Large intestine (tissue), 3 donors: Measurements from ENCODE around the gene MYO7A. TPM values are rescaled to one million over a fixed set of nuclear protein-coding genes. Genes with fewer than 3 reads are reported as not detected.

Experiments used
- DNase-seq, 2 donors: peaks; one replicate each; pipeline versions ENCODE4 v3.0.0 to v3.0.0-alpha.2; 2013
- H3K27ac ChIP-seq: one replicate; pipeline ENCODE4 v1.5.1; 2013; ENCODE audit warnings: low read length
- H3K27me3 ChIP-seq: 2 replicates; pipeline ENCODE4 v1.6.1; 2013; ENCODE audit warnings: low read length; ENCODE audit not compliant: control insufficient read depth, insufficient read depth
- H3K36me3 ChIP-seq: 2 replicates; pipeline ENCODE4 v1.6.1; 2013; ENCODE audit warnings: low read length; ENCODE audit not compliant: control insufficient read depth, insufficient read depth
- H3K4me1 ChIP-seq: one replicate; pipeline ENCODE4 v1.6.1; 2013; ENCODE audit warnings: low read length; ENCODE audit not compliant: control insufficient read depth, insufficient read depth
- H3K4me3 ChIP-seq: one replicate; pipeline ENCODE4 v1.5.1; 2013; ENCODE audit warnings: low read length
- H3K9me3 ChIP-seq: one replicate; pipeline ENCODE4 v1.6.1; 2013; ENCODE audit warnings: mild to moderate bottlenecking, low read depth, low read length, moderate library complexity; ENCODE audit not compliant: control insufficient read depth
- WGBS: methylation state at CpG from one replicate; pipeline ENCODE4 v1.1.5; 2013; ENCODE audit warnings: low lambda C conversion rate; ENCODE audit not compliant: insufficient coverage; 5-methylcytosine and 5-hydroxymethylcytosine counted together
- polyA plus RNA-seq: library from polyadenylated mRNA; unstranded; fragments of 120-200 nt; gene quantifications from one replicate; pipeline ENCODE4 v1.2.1, GENCODE V29; 2013

The MYO7A gene
- polyA plus RNA-seq, 1 donor = 68.4 TPM

DNA sequence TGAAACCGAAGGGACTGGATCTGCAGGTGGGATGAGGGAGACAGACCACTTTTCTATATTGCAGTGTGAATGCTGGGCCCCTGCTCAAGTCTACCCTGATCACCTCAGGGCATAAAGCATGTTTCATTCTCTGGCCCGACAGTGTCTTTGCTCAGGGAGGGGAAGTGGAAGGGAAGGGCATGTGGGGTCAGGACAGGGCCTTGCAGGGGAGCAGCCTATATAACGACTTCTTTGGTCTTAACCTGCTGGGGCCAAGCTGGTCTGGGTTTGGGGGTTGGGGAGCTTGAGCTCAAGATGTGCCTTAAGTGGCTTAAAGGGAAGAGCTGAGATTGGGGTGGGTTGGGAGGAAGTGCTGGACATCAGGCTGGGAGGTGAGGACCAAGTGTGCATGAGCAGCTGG, 87.1 kb downstream of the MYO7A start:
- Histone ChIP-seq H3K4me3 (no peak overlapping the region), H3K36me3 (peaks cover 56% of the 10 kb centered on the region), H3K27me3 (no peaks in the 10 kb centered on the region), H3K4me1 (no peaks in the 10 kb centered on the region), H3K9me3 (no peaks in the 10 kb centered on the region), H3K27ac (no peak overlapping the region)
- WGBS = no CpG with 5 or more reads among the region's 3 CpGs
- DNase-seq = no peak

DNA sequence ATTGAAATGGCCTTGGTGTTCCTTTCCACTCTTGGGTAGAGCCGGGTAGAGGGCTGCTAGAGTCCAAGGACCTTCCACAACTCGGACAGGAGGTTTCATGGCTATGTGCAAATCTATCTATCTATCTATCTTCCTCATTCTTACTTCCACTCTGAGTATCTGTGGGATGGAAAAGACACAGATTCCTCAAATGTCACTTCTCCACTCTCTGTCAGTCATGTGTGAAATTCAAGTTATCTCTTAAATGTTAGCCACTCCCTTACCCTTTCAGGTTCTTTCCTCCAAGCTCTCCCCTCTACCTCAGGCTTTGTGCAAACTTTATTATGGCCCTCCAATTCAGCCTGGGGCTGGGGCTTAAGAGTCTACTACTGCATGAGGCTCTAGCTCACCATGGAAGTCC, 89.1 kb downstream of the MYO7A start:
- H3K27ac ChIP-seq = no peak overlapping the region
- DNase-seq = no peak
- no peak overlapping the region for H3K4me3 ChIP-seq
- H3K27me3 ChIP-seq = no peaks in the 10 kb centered on the region
- WGBS = no CpG with 5 or more reads among the region's 2 CpGs
- peaks cover 38% of the 10 kb centered on the region for H3K36me3 ChIP-seq
- H3K4me1 ChIP-seq = no peaks in the 10 kb centered on the region
- H3K9me3 ChIP-seq = no peaks in the 10 kb centered on the region

DNA sequence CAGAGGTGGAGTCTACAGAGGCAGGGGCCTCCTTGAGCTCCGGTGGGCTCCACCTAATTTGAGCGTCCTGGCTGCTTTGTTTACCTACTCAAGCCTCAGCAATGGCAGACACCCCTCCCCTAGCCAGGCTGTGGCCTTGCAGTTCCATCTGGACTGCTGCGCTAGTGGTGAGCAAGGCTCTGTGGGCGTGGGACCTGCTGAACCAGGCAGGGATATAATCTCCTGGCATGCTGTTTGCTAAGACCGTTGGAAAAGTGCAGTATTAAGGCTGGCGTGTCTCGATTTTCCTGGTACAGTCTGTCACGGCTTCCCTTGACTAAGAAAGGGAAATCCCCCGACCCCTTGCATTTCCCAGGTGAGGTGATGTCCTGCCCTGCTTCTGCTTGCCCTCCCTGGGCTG, 95.8 kb downstream of the MYO7A start:
- peaks cover 6% of the 10 kb centered on the region for H3K36me3 ChIP-seq
- no peak overlapping the region for H3K27ac ChIP-seq
- H3K4me3 ChIP-seq = no peak overlapping the region
- H3K4me1 ChIP-seq = no peaks in the 10 kb centered on the region
- H3K9me3 ChIP-seq = no peaks in the 10 kb centered on the region
- no peak for DNase-seq
- H3K27me3 ChIP-seq = no peaks in the 10 kb centered on the region
- no CpG with 5 or more reads among the region's 9 CpGs for WGBS

DNA sequence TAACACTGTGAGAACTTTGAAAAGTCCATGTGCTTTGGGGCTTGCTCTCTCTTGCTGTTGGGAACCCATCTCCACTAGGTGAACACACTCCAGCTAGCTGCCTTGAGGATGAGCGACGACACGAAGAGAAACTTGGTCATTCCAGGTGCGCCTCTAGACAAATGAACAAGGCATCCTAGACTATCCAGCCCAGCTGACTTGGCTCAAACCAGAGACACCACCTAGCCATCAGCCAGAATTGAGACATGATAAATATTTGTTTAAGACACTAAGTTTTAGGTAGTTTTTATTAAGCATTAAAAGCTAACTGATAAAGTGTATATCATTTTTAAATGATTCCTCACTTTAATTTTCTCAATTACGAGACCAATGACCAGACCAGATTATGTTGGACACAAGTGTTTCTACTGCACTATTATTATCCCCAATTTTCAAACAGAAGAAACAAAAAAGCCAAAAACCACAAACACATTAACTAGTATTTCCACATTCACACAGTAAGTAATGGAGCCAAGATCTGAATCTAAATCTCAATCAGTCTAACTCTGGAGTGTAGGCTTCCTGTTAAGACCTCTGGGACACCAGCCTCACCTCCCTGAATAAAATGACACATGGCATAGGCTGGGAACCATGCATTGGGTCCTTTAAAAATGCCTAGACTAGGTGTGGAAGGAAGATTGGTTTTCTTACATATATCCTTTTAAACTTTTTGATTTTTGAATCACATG, 103.0 kb downstream of the MYO7A start:
- H3K4me3 ChIP-seq = no peak overlapping the region
- no peak for DNase-seq
- no peak overlapping the region for H3K27ac ChIP-seq

DNA sequence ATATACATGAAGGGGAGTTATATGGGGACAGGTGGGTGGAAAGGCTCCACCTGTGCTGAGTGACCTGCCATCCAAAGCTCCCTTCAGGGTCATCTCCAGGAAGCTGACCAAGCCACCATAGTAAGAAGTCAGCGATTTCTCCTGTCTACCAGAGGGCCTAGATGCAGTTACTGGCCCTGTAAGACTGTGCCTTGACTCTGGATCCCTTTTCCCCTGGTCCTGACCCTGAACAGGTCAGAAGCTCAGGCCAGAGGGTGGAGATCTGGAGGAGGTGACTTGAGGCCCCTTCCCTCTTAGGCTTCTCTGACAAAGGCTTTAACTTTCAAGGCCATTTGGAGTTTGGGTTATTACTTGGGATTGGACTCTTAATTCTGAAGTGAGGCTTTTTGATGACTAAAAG, 103.8 kb downstream of the MYO7A start:
- Histone ChIP-seq H3K27me3 (no peaks in the 10 kb centered on the region), H3K36me3 (no peaks in the 10 kb centered on the region), H3K27ac (no peak overlapping the region), H3K4me1 (no peaks in the 10 kb centered on the region), H3K4me3 (no peak overlapping the region), H3K9me3 (no peaks in the 10 kb centered on the region)
- no CpG with 5 or more reads among the region's 1 CpG for WGBS
- DNase-seq = no peak

More for the DNA sequence above, 103.0 kb downstream of the MYO7A start:
- 100% methylated on average over 1 of the region's 5 CpGs for WGBS
- Histone ChIP-seq H3K27me3 (no peaks in the 10 kb centered on the region), H3K9me3 (no peaks in the 10 kb centered on the region), H3K4me1 (no peaks in the 10 kb centered on the region), H3K36me3 (no peaks in the 10 kb centered on the region)

DNA sequence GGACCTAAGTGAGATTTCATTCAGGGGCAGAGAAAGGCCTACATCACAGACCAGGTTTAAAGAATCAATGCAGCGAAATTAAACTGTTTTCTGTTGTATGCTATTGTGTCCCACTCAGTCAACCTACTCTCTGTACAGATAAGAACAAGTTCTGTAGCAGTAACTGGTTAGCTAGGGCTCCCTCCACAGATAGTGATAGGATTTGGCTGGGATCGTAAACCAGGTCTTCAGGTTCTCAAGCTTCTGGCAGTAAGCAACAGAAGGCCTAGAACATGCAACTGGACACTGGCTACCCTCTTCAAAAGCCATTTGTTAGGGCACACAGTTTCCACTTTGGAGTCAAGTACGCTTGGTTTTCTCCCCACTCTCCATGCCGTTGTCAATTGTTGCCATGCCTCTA, 104.2 kb downstream of the MYO7A start:
- whole genome bisulfite sequencing = no CpG with 5 or more reads among the region's 4 CpGs
- H3K36me3 ChIP-seq = no peaks in the 10 kb centered on the region
- no peaks in the 10 kb centered on the region for H3K4me1 ChIP-seq
- no peaks in the 10 kb centered on the region for H3K27me3 ChIP-seq
- no peak for DNase-seq
- H3K4me3 ChIP-seq = no peak overlapping the region
- H3K27ac ChIP-seq = no peak overlapping the region
- no peaks in the 10 kb centered on the region for H3K9me3 ChIP-seq

DNA sequence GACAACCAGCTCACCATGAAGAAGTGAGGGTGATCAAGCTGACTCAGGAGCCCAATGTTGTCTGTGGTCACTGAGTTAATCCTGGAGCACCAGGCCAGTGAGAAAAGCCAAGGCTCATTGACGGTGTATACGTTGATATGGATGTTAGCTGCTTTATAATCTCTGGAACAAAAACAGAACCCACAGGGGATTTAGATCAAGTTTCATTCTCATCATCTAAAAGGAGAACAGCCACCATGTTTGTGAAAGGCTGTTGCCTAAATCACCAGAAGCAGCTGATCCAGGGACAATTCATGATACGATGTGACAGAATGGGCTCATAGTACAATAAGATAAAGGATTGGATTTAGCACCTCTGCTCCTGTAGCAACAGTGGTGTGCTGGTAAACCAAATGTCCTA, 105.0 kb downstream of the MYO7A start:
- Histone ChIP-seq H3K36me3 (no peaks in the 10 kb centered on the region), H3K4me3 (no peak overlapping the region), H3K27ac (no peak overlapping the region), H3K27me3 (no peaks in the 10 kb centered on the region), H3K4me1 (no peaks in the 10 kb centered on the region), H3K9me3 (no peaks in the 10 kb centered on the region)
- WGBS = no CpG with 5 or more reads among the region's 3 CpGs
- DNase-seq = peak in 1 of 2 donors; percentile 15

DNA sequence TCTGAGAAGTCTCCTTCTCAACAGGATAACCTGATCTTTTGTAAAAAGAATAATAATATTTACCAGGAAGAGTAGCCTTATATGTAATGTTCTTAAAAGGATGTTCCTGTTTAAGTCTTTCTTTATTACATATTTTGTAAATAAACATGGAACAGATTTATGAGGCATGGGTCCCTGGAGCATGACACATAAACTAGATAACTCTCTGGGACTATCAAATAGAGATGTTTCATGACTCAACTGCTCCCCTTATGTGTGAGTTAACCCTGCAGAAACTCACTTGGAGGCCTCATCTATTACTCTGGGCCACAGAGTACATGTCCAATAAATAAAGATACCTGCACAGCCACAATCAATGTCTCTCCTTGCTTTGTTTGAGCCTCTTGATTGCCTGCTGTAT, 108.9 kb downstream of the MYO7A start:
- no peaks in the 10 kb centered on the region for H3K9me3 ChIP-seq
- no peaks in the 10 kb centered on the region for H3K36me3 ChIP-seq
- H3K27ac ChIP-seq = no peak overlapping the region
- DNase-seq = no peak
- H3K27me3 ChIP-seq = no peaks in the 10 kb centered on the region
- H3K4me1 ChIP-seq = no peaks in the 10 kb centered on the region
- no peak overlapping the region for H3K4me3 ChIP-seq

DNA sequence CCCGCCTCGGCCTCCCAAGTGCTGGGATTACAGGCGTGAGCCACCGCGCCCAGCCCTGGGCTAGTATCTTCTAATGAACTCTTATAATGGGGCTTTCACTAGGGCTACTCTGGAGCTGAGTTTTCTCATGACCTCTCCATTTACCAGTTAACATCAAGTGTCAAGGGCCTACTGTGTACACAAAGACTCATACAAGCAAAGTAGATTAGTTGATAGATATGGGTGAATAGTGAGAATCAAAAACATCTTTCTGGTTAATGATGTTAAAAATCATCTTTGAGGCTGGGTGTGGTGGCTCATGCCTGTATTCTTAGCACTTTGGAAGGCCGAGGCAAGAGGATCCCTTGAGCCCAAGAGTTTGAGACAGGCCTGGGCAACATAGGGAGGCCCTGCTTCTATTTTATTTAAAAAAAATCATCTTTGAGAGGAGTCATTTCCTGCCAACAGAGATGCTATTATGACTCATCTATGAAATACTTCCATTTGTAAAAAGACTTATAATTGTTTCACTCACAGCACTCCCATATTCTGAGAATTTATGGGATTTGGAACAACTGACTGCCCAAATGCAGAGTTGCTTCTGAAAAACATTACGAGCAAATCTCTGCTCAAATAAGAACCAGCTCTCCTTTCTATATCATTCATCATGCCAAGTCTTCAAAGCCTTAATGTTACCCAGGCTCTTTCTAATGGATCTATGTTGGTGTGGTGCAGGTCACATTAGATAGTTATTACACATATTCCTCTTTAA, 116.4 kb downstream of the MYO7A start:
- H3K27ac ChIP-seq = no peak overlapping the region

DNA sequence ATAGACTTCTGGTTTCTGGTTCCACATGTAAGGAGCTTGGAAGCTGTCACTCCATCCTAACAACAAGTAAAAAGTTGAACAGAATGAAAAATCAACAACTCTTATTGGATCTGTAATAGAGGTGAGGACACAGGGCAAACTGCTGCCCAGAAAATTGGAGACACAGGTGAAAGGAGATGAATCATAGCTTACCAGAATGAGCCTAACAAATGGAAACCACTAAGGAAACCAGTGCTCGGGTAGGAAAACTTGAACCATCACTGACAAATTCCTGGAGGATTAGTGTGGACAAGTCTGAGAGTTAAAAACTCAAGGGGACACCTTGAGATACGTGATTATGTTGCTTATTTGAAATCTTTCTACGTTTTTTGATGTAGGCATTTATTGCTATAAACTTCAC, 121.4 kb downstream of the MYO7A start:
- WGBS = 89% methylated on average over 1 of the region's 3 CpGs
- DNase-seq = no peak
- no peaks in the 10 kb centered on the region for H3K36me3 ChIP-seq
- H3K9me3 ChIP-seq = no peaks in the 10 kb centered on the region
- no peaks in the 10 kb centered on the region for H3K27me3 ChIP-seq
- H3K4me3 ChIP-seq = no peak overlapping the region
- H3K4me1 ChIP-seq = no peaks in the 10 kb centered on the region
- H3K27ac ChIP-seq = no peak overlapping the region

More for the DNA sequence above, 116.4 kb downstream of the MYO7A start:
- no peak for DNase-seq
- H3K27me3 ChIP-seq = no peaks in the 10 kb centered on the region
- peaks cover 7% of the 10 kb centered on the region for H3K4me1 ChIP-seq
- H3K9me3 ChIP-seq = no peaks in the 10 kb centered on the region
- WGBS = no CpG with 5 or more reads among the region's 7 CpGs
- no peaks in the 10 kb centered on the region for H3K36me3 ChIP-seq
- no peak overlapping the region for H3K4me3 ChIP-seq
